Glomerular endothelial cell (primary cell): ENCODE results near the gene ATP2B1. TPM values are rescaled to one million over a fixed set of nuclear protein-coding genes. Genes with fewer than 3 reads are reported as not detected.

Experiments
- DNase-seq: peaks from one replicate; pipeline ENCODE4 v3.0.0-alpha.2; 2011; ENCODE audit warnings: low read depth, low spot score; ENCODE audit errors: extremely low read depth
- total RNA-seq: library from RNA; depleted of rRNA; stranded (reverse); fragments of >200 nt; gene quantifications from 2 replicates; pipeline ENCODE4 v1.2.3, GENCODE V29; 2015

Gene ATP2B1
- total RNA-seq, 1 donor from 2014 or later, result 37.0 TPM

DNA sequence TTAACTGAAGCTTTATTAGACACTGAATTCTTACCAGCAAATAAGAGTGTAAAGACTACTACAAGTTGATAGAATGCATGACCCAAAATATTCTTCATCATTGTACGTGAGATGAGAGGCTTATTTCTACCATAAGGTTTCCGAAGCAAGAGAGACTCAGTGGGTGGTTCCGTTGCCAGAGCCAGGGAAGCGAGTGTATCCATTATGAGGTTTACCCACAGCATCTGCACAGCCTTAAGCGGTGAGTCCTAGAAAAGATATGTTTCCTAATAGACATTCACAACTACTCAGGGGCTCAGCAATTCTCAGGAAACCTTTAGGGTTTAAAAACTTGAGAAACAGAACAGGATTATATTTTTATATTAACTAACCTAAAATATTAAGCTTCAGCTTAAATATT, 105.0 kb downstream of the ATP2B1 start:
- DNase-seq, result no peak

DNA sequence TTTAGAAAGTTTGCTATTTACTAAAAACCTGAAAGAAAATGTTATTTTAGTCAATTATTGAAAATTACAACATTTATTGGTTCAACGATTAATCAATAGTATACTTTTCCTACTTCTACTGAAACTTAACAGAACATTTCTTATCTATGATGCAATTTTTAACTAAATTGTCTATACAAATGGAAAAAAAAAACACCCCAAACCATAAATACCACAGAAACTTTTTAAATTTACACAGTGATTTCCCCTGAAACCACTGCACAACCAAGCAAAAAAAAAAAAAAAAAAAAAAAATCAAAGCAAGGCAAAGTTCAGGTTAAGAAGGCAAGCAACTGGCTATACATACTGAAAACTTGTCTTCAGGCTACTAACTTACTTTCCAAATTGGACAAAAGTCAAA, 110.9 kb downstream of the ATP2B1 start:
- no peak for DNase-seq

GRCh38 chr12:89597210-89597609, 111.4 kb downstream of the ATP2B1 start:
- no peak for DNase-seq

DNA sequence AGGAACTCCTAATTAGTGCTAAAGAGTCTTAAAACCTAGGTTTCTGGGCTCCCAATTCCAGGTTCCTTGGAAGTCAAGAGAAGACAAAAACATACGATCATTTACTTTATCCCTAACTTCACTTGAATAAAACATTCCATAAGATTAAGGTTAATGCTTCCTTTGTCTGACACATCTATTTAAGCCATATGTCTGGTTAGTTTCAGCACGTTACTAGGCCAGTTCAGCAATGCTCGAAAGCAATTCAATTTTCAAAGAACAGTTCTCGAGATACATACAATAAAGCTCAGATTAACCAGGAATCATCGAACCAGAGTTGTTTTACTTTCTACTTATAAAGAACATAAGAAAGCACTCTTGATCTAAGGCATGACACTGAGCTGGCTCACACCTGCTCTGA, 114.8 kb downstream of the ATP2B1 start:
- no peak for DNase-seq

- DNase-seq, result no peak
These were observed 115.4 kb downstream of the ATP2B1 start for GRCh38 chr12:89593233-89593632.

GRCh38 chr12:89589753-89590152, 118.9 kb downstream of the ATP2B1 start:
- DNase-seq, result no peak

- DNase-seq, result no peak
These were observed 130.1 kb downstream of the ATP2B1 start for GRCh38 chr12:89578499-89578898.

GRCh38 chr12:89576572-89577220, 131.9 kb downstream of the ATP2B1 start:
- DNase-seq, result no peak

- DNase-seq, result no peak
These were observed 133.3 kb downstream of the ATP2B1 start for GRCh38 chr12:89575374-89575773.

DNA sequence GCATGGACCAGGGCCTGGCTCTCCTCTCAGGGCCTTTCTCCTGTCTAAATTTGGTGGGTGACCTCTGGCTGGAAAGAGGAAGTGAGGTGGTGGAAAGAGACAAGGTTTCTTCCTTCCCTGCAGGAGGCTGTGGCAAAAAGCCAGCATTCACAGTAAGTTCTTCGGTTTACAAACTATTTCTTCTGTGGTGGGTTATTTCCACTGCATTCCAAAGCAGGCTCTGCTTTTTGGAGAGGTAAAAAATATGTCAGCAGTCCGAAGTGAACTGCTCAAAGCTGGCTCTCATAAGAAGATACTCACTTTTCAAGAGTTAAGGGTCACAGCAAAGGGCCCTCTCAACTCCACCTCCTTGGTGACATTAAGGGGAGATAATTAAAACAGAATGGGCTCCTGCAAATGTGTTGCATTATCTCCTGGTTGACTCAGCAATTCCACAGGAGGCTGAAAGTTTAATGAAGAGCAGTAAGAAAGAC, 133.9 kb downstream of the ATP2B1 start:
- DNase-seq, result peak; percentile 25

GRCh38 chr12:89573051-89573810, 135.4 kb downstream of the ATP2B1 start:
- DNase-seq, result no peak

GRCh38 chr12:89571491-89572195, 137.0 kb downstream of the ATP2B1 start:
- DNase-seq, result no peak

DNA sequence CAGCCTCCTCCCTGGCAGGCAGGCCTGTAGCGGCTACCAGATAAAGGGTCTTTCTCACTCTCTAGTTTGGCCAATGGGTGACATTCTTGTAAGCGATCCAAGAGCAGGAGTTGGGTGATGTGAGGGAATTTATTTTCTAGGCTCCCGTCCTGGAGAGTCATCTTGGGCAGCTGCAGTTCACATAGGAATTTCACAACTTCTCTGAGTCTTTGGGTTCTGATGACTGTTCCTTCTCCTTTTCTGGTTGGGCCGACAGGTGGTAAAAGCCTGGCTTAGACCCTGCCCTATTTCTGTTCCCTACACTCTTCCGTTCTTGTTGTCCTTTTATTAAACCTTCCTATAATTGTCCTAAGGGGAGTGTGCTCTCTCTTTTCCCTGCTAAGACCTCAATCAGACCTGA, 140.2 kb downstream of the ATP2B1 start:
- DNase-seq, result no peak

DNA sequence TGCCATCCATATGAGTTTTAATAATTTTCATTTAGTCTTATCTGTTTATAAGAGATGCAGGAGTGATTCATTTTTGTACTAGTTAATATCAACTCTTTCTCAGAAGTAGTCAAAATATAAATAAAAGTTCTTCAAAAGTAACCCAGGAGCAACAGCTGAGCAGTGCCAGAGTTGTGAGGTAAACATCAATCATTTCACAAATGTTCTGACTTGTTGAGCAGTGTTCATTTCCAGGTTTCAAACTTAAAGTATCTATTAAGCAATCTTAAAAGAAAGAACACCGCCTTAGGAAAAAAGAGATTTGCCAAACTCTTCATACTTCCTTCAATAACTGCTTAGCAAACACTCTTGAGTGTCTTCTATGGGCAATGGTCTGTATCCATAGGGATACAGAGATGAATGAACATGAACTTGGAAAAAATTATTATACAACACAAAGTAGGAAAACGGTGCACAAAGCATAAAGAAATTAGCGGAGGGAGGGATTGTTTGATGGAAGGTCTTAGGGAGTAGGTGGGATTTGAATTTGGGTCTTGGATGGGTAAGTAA, 140.9 kb downstream of the ATP2B1 start:
- no peak for DNase-seq

DNA sequence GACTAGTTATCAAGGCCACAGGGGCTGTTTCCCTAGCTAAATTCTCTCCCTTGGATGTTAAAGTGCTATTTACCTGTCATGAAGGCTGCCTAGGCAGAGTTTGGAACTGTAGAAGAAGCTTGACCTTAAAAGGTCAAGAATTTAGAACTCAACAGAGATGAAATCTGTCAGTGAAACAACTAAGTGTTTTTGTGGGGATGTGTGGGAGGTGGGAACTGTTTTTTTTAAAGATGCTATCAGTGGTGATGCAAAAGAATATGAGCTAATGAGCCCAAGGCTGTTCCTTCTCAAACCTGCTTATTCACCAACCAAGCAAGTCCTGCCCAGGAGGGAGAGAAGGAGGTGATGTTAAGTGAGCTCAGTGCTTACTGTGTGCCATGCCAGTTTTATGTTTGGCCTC, 142.0 kb downstream of the ATP2B1 start:
- DNase-seq, result no peak

DNA sequence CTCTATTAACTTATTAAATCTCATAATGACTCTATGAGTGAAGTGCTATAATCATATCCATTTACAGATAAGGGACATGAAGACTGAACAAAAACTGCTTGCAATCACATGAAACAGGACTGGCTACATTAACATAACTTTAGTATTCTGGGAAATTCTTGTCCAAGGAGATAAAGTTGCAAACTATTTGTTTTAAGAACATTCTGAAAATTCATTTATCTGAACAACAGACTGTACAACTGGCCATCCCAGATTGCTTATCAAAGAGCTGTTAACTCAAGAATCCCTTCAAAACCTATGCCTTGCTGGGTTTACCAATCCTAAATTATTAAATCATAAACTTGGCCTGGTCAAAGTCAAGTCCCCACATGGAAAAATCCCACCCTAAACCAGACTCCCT, 143.6 kb downstream of the ATP2B1 start:
- no peak for DNase-seq

- no peak for DNase-seq
These were observed 148.9 kb downstream of the ATP2B1 start for GRCh38 chr12:89559753-89560152.

DNA sequence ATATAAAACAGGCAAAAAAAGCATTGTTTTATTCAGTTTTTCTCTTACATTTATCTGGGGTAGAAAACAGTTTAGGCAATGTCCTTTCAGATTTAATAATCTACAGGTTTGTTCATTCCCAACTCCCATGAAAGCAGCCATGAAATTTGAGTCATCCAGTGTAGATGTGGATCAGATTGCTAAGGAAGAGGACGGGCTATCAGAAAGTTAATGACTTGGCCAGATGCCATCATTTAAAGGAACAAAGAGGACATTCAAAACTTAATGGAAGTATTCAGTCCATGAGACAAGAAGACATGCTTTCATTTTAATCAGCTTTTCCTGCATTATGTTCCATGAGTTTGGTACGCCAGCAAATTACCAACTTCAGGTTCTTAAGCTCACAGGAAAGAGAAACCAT, 151.7 kb downstream of the ATP2B1 start:
- DNase-seq, result no peak

GRCh38 chr12:89552376-89552775, 156.3 kb downstream of the ATP2B1 start:
- DNase-seq, result no peak

DNA sequence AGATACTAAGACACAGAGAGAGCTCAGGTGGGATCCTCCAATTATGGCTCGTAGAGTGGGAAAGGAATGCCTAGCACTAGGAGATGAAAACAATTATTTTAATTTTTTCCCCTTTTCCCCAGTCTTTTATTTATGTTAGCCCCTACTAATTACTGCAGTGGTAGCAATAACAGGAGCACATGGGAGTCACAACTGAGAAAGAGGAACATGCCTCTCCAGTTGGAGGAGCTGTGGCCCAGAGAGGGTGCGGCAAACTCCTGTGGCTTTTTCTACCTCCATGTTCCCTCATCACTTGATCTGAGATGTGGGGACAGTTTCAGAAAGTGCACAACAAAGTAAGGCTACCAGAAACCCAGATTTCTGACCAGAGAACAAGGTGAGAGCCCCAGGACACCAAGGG, 156.9 kb downstream of the ATP2B1 start:
- DNase-seq, result no peak

GRCh38 chr12:89547101-89547500, 161.5 kb downstream of the ATP2B1 start:
- no peak for DNase-seq
